ENCODE results near the gene FAR1.

DNA sequence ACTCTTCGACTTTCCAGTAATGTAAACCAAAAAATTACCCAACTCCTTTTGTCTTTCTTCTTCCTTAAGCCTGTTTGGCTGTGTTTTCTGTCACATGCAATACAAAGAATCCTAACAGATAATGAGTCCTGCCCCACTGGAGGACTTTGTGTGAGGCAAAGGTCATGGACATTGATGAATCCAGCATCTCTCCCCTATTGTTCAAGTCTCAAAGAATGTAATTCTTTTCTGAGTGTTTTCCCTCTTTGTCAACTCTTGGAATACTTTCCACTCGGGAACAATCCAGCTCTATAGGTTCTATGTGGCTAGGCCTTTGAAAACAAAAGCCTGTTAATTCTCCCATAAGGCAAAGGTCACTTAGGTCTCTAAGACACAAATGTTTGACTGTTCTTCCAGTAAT is 100.7 kb downstream of the FAR1 start:
- TF ChIP-seq MEF2A (IDR thresholded peaks at IDR 0.05; ENCODE audit: borderline replicate concordance, low read depth) (no peak), TAF1 (IDR thresholded peaks at IDR 0.05; ENCODE audit: borderline replicate concordance, low read depth, low read length) (no peak), NRF1 (IDR thresholded peaks at IDR 0.05; ENCODE audit: low read depth, low read length) (no peak), MXI1 (IDR thresholded peaks at IDR 0.05; ENCODE audit: low read depth, low read length) (no peak), FOSL2 (IDR thresholded peaks at IDR 0.05; ENCODE audit: borderline replicate concordance, low read depth) (no peak)
- TF ChIP-seq, protein P1, sequence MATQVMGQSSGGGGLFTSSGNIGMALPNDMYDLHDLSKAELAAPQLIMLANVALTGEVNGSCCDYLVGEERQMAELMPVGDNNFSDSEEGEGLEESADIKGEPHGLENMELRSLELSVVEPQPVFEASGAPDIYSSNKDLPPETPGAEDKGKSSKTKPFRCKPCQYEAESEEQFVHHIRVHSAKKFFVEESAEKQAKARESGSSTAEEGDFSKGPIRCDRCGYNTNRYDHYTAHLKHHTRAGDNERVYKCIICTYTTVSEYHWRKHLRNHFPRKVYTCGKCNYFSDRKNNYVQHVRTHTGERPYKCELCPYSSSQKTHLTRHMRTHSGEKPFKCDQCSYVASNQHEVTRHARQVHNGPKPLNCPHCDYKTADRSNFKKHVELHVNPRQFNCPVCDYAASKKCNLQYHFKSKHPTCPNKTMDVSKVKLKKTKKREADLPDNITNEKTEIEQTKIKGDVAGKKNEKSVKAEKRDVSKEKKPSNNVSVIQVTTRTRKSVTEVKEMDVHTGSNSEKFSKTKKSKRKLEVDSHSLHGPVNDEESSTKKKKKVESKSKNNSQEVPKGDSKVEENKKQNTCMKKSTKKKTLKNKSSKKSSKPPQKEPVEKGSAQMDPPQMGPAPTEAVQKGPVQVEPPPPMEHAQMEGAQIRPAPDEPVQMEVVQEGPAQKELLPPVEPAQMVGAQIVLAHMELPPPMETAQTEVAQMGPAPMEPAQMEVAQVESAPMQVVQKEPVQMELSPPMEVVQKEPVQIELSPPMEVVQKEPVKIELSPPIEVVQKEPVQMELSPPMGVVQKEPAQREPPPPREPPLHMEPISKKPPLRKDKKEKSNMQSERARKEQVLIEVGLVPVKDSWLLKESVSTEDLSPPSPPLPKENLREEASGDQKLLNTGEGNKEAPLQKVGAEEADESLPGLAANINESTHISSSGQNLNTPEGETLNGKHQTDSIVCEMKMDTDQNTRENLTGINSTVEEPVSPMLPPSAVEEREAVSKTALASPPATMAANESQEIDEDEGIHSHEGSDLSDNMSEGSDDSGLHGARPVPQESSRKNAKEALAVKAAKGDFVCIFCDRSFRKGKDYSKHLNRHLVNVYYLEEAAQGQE (IDR thresholded peaks at IDR 0.05; ENCODE audit: low read depth, low read length), result no peak

Measured in SK-N-SH (cell line).